HEK293 (cell line): ENCODE data around the gene GPSM1.

Experiments used
- TCF7L2 ChIP-seq: IDR thresholded peaks from 2 replicates; pipeline ENCODE4 v1.6.1; 2011; ENCODE audit warnings: low read depth, mild to moderate bottlenecking, inconsistent platforms, low read length, moderate library complexity, borderline replicate concordance
- ZNF184 ChIP-seq: fragments of 450-650 bp; IDR thresholded peaks from 2 replicates; pipeline ENCODE4 v1.5.1; 2018; ENCODE audit warnings: missing biosample characterization, mild to moderate bottlenecking, missing genetic modification characterization
- ZNF501 ChIP-seq: fragments of 450-650 bp; formaldehyde crosslinking; IDR thresholded peaks from 2 replicates; pipeline ENCODE4 v1.5.1; 2016; ENCODE audit warnings: missing biosample characterization, missing genetic modification characterization

- no peak for TF ChIP-seq ZNF184 (tag by site-specific recombination)
- no peak for TF ChIP-seq ZNF501
- no peak for TF ChIP-seq TCF7L2
Measured at GRCh38 chr9:136329211-136329627, 1.9 kb downstream of the GPSM1 start.
